Measurements from ENCODE around the gene SSTR5. TPM values are rescaled to one million over a fixed set of nuclear protein-coding genes. Genes with fewer than 3 reads are reported as not detected.

SSTR5 gene
- total and polyA plus RNA-seq, 4 donors = 0.23 TPM; not detected in 3

DNA sequence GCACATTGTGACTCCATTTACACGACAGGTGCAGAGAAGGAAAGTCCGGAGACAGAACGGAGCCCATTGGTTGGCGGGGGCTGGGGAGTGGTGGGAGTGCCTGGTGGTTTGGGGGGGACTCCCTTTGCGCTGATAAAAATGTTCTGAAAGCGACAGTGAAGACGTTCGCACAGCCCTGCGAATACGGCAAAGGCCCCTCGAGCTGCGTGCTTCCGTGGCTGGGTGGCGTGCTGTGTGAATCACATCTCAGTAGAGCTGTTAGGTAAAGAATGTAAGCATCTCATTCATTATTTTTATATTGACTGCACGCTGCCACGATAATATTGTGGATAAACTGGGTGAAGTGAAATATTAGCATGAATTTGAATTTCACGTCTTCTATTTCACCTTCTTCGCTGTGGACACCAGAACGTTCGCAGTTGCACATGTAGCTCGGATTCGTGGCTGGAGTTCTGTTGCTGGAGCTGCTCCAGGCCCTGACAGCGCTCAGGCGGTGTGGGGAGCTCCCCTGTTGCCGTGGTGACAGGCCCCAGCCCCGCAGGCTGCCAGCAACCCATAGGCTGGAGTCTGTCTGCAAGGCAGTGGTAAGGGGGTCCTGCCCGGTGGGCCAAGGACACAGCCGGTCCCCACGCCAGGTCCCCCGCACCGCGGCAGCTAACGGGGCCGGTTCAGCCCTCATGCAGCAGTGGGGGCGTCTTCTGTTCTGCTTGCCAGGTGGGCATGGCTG is 46.3 kb upstream of the SSTR5 start:
- Histone ChIP-seq H3K9ac (ENCODE audit: insufficient read depth in 1 of 2, low read length in 2 of 2) (no peak overlapping the region), H3K36me3 (ENCODE audit: control insufficient read depth in 4 of 4, insufficient read depth in 4 of 4, low read length in 4 of 4) (no peaks in the 10 kb centered on the region), H3K4me1 (ENCODE audit: control insufficient read depth in 5 of 5, insufficient read depth in 5 of 5, low read length in 5 of 5) (peaks cover 0 to 7% (median 0%) of the 10 kb centered on the region in 5 donors), H3K9me3 (ENCODE audit: control insufficient read depth in 4 of 4, insufficient read depth in 3 of 4, low read length in 3 of 4) (no peaks in the 10 kb centered on the region), H3K27me3 (ENCODE audit: control insufficient read depth in 3 of 3, insufficient read depth in 3 of 3, low read length in 2 of 3) (peaks cover 0 to 13% (median 0%) of the 10 kb centered on the region in 3 donors), H3K4me3 (no peak overlapping the region), H3K27ac (ENCODE audit: low read depth in 1 of 2, low read length in 1 of 2) (no peak overlapping the region)
- ATAC-seq (ENCODE audit: insufficient read depth, low FRiP score) (no peak), DNase-seq (peak; percentile 51 to 64 (median 55))
- 75 to 80% methylated on average over 35 of the region's 35 CpGs for WGBS, 2 donors
- TF ChIP-seq CTCF (IDR thresholded peaks at IDR 0.05; ENCODE audit: control extremely low read depth, extremely low read depth) = no peak

- Histone ChIP-seq H3K27ac (ENCODE audit: low read depth in 1 of 2, low read length in 1 of 2) (no peak overlapping the region), H3K36me3 (ENCODE audit: control insufficient read depth in 4 of 4, insufficient read depth in 4 of 4, low read length in 4 of 4) (no peaks in the 10 kb centered on the region), H3K4me3 (no peak overlapping the region), H3K9me3 (ENCODE audit: control insufficient read depth in 4 of 4, insufficient read depth in 3 of 4, low read length in 3 of 4) (no peaks in the 10 kb centered on the region), H3K9ac (ENCODE audit: insufficient read depth in 1 of 2, low read length in 2 of 2) (no peak overlapping the region), H3K4me1 (ENCODE audit: control insufficient read depth in 5 of 5, insufficient read depth in 5 of 5, low read length in 5 of 5) (peaks cover 0 to 5% (median 0%) of the 10 kb centered on the region in 5 donors), H3K27me3 (ENCODE audit: control insufficient read depth in 3 of 3, insufficient read depth in 3 of 3, low read length in 2 of 3) (peaks cover 0 to 11% (median 0%) of the 10 kb centered on the region in 3 donors)
- TF ChIP-seq CTCF (IDR thresholded peaks at IDR 0.05; ENCODE audit: control extremely low read depth, extremely low read depth) = no peak
- ATAC-seq (ENCODE audit: insufficient read depth, low FRiP score) (no peak), DNase-seq (no peak)
- 82 to 87% methylated on average over 27 of the region's 27 CpGs for WGBS, 2 donors
These were observed 45.6 kb upstream of the SSTR5 start for GRCh38 chr16:1026784-1027500.

- Histone ChIP-seq H3K36me3 (ENCODE audit: control insufficient read depth in 4 of 4, insufficient read depth in 4 of 4, low read length in 4 of 4) (no peaks in the 10 kb centered on the region), H3K4me3 (no peak overlapping the region), H3K27ac (ENCODE audit: low read depth in 1 of 2, low read length in 1 of 2) (no peak overlapping the region), H3K27me3 (ENCODE audit: control insufficient read depth in 3 of 3, insufficient read depth in 3 of 3, low read length in 2 of 3) (peaks cover 0 to 9% (median 0%) of the 10 kb centered on the region in 3 donors), H3K4me1 (ENCODE audit: control insufficient read depth in 5 of 5, insufficient read depth in 5 of 5, low read length in 5 of 5) (peaks cover 0 to under 1% (median 0%) of the 10 kb centered on the region in 5 donors), H3K9ac (ENCODE audit: insufficient read depth in 1 of 2, low read length in 2 of 2) (no peak overlapping the region), H3K9me3 (ENCODE audit: control insufficient read depth in 4 of 4, insufficient read depth in 3 of 4, low read length in 3 of 4) (peaks cover 0 to 2% (median 0%) of the 10 kb centered on the region in 4 donors)
- DNase-seq (no peak), ATAC-seq (ENCODE audit: insufficient read depth, low FRiP score) (no peak)
- WGBS, 2 donors = 88 to 89% methylated on average over 22 of the region's 22 CpGs
- TF ChIP-seq CTCF (IDR thresholded peaks at IDR 0.05; ENCODE audit: control extremely low read depth, extremely low read depth) = no peak
These were observed 45.1 kb upstream of the SSTR5 start for GRCh38 chr16:1027501-1027815.

All from lung (tissue), 12 donors.